WTC11 (cell line): ENCODE results near the gene AKAP14.

Experiments
- FOXP1 ChIP-seq: sonication (generic); formaldehyde crosslinking; IDR thresholded peaks from 2 replicates; pipeline ENCODE4 v1.8.0; 2022; ENCODE audit warnings: missing genetic modification reagents, mild to moderate bottlenecking, moderate library complexity, borderline replicate concordance
- HMGA2 ChIP-seq: fragments of 250-450 bp; sonication (Bioruptor Pico); IDR thresholded peaks from 2 replicates; pipeline ENCODE4 v1.4.0; 2021; ENCODE audit warnings: mild to moderate bottlenecking, moderate library complexity
- NFYB ChIP-seq: sonication (generic); formaldehyde crosslinking; conservative IDR thresholded peaks from 2 replicates; pipeline ENCODE4 v1.8.0; 2022; ENCODE audit warnings: low read depth, missing genetic modification reagents
- ZNF232 ChIP-seq: sonication (generic); formaldehyde crosslinking; IDR thresholded peaks from 2 replicates; pipeline ENCODE4 v1.8.0; 2022; ENCODE audit warnings: mild to moderate bottlenecking, missing genetic modification reagents
- TF ChIP-seq, protein P1 (sequence below): fragments of 200-600 bp; IDR thresholded peaks from 2 replicates; pipeline ENCODE4 v1.8.0; 2022; ENCODE audit warnings: antibody characterized with exemption
- TF ChIP-seq, protein P2 (sequence below): sonication (generic); formaldehyde crosslinking; IDR thresholded peaks from 2 replicates; pipeline ENCODE4 v1.8.0; 2022; ENCODE audit warnings: mild to moderate bottlenecking, missing genetic modification reagents
- TF ChIP-seq, protein P3 (sequence below): sonication (generic); formaldehyde crosslinking; IDR thresholded peaks from 2 replicates; pipeline ENCODE4 v1.8.1; 2023; ENCODE audit warnings: mild to moderate bottlenecking, missing genetic modification reagents, moderate library complexity
- TF ChIP-seq, protein P4 (sequence below): sonication (generic); formaldehyde crosslinking; IDR thresholded peaks from 2 replicates; pipeline ENCODE4 v1.8.0; 2022; ENCODE audit warnings: missing genetic modification reagents

DNA sequence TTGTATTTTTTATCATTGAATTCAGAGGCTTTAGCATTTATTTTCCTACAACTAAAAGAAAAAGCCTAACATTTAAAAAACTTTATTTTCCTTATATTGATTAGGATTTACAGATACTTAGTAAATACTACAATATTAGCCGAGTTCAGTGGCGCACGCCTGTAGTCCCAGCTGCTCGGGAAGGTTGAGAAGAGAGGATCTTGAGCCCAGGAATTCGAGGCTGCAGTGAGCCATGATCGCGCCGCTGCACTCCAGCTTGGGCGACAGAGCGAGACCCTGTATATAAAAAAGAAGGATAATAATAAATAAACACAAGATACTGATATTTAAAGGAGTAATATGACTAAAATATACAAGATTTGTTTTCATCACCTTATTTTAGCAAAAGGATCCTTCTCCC, 42.2 kb upstream of the AKAP14 start:
- TF ChIP-seq, protein P1, sequence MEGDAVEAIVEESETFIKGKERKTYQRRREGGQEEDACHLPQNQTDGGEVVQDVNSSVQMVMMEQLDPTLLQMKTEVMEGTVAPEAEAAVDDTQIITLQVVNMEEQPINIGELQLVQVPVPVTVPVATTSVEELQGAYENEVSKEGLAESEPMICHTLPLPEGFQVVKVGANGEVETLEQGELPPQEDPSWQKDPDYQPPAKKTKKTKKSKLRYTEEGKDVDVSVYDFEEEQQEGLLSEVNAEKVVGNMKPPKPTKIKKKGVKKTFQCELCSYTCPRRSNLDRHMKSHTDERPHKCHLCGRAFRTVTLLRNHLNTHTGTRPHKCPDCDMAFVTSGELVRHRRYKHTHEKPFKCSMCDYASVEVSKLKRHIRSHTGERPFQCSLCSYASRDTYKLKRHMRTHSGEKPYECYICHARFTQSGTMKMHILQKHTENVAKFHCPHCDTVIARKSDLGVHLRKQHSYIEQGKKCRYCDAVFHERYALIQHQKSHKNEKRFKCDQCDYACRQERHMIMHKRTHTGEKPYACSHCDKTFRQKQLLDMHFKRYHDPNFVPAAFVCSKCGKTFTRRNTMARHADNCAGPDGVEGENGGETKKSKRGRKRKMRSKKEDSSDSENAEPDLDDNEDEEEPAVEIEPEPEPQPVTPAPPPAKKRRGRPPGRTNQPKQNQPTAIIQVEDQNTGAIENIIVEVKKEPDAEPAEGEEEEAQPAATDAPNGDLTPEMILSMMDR = no peak
- TF ChIP-seq, protein P2, sequence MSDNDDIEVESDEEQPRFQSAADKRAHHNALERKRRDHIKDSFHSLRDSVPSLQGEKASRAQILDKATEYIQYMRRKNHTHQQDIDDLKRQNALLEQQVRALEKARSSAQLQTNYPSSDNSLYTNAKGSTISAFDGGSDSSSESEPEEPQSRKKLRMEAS (CRISPR knock-in tag) = no peak
- TF ChIP-seq, protein P3, sequence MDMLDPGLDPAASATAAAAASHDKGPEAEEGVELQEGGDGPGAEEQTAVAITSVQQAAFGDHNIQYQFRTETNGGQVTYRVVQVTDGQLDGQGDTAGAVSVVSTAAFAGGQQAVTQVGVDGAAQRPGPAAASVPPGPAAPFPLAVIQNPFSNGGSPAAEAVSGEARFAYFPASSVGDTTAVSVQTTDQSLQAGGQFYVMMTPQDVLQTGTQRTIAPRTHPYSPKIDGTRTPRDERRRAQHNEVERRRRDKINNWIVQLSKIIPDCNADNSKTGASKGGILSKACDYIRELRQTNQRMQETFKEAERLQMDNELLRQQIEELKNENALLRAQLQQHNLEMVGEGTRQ = no peak
- TF ChIP-seq NFYB (CRISPR knock-in tag) (no peak), HMGA2 (no peak), FOXP1 (CRISPR knock-in tag) (no peak), ZNF232 (CRISPR knock-in tag) (no peak)
- TF ChIP-seq, protein P4, sequence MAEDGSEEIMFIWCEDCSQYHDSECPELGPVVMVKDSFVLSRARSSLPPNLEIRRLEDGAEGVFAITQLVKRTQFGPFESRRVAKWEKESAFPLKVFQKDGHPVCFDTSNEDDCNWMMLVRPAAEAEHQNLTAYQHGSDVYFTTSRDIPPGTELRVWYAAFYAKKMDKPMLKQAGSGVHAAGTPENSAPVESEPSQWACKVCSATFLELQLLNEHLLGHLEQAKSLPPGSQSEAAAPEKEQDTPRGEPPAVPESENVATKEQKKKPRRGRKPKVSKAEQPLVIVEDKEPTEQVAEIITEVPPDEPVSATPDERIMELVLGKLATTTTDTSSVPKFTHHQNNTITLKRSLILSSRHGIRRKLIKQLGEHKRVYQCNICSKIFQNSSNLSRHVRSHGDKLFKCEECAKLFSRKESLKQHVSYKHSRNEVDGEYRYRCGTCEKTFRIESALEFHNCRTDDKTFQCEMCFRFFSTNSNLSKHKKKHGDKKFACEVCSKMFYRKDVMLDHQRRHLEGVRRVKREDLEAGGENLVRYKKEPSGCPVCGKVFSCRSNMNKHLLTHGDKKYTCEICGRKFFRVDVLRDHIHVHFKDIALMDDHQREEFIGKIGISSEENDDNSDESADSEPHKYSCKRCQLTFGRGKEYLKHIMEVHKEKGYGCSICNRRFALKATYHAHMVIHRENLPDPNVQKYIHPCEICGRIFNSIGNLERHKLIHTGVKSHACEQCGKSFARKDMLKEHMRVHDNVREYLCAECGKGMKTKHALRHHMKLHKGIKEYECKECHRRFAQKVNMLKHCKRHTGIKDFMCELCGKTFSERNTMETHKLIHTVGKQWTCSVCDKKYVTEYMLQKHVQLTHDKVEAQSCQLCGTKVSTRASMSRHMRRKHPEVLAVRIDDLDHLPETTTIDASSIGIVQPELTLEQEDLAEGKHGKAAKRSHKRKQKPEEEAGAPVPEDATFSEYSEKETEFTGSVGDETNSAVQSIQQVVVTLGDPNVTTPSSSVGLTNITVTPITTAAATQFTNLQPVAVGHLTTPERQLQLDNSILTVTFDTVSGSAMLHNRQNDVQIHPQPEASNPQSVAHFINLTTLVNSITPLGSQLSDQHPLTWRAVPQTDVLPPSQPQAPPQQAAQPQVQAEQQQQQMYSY = no peak
